Measurements from ENCODE around the gene NENF.
"Not testable (repeated sequence)": the region's sequence is repeated elsewhere in the genome, so short reads cannot be mapped to it uniquely, and the experiment has no call there.

The NENF gene

DNA sequence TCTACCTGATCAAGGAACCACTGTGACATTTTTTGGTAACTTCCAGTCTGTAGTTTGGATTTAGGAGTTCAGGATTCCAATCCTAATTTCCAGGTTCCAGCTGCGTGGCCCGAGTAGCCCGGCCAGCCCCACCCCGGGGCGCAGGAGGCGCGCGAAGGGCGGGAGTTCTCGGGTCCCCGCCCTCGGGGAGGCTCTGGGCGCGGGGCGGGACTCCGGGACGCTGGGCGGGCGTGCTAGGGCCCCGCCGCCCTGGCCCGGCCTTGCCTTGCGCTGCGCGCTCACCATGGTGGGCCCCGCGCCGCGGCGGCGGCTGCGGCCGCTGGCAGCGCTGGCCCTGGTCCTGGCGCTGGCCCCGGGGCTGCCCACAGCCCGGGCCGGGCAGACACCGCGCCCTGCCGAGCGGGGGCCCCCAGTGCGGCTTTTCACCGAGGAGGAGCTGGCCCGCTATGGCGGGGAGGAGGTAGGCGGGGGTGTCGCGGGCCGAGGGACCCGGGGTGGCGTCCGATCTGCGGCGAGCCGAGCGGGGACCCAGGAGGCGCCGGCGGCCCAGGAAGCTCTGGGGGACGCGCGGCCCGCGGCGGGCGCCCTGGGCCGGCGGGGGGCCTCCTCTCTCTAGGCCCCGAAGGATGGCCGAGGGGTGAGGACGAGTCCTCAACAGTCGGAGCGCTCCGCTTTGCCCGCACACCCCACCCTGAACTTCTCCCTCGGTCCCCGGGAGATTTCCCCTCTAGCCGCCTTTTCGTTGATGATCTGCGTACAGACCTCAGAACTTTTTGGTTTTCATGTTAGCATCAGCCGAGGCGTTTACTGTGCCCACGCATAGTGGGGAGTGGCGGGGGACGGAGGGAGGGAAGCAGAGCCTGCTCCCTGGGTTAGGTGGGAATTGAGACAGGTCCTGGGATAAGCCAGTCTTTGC lies at the start of gene NENF:
TSS of gene NENF (plus strand) at position 260 of the 916 bp plus-strand sequence. CDS start at position 284, 24 bp downstream.
- in situ Hi-C loops (cut with HindIII; ENCODE audit: low sequenced_read_pairs), result no loop called here

DNA sequence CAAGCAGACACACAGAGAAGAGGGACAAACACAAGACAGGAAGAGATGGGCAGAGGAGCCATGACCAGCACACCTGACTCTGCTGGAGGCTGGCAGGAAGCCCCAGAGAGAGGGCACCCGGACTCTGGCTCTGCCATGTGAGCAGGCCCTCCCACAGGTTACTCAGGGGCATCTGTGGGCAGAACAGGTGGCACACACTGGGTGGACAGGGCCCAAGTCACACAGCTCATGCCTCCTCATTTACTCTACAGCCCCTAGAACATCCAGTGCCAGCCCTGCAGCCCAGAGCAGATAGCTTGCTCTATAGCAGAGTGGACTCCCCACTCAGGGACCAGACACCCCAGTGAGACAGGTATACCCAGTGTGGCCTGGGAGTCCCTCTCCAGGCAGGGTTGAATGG lies 46.7 kb upstream of the NENF start:
- in situ Hi-C loops (cut with HindIII; ENCODE audit: low sequenced_read_pairs), result no loop called here

DNA sequence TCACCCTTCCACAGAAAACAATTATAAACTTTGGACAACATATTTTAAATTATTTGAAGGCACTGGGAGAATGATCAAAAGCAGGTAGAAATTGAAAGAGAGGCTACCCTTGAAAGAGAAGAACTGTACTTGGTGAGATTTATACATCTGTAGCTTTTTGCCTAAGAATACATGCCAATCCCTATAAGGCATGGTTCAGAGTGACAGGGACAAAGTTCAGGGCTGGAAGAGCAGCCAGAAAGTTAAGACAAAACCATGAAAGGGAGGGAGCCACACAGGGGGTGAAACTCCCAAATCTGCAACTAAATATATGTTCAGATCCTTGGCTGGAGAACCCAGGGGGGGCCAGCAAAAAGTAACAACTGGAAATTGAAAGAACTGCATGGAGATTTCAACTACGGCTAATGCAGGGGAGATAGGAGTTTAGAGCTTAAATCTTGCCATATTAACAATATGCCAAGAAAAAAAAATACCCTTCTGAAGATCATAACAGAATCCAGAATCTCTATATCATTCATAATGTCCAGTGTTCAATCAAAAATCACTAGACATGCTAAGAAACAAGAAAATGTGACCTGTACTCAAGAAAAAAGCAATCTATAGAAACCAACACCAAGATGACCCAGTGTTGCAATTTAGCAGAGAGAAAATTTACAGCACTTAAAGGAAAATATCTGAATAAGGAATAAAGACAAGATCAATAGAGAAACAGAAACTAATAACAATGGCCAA lies 43.6 kb upstream of the NENF start:
- in situ Hi-C loops (cut with HindIII; ENCODE audit: low sequenced_read_pairs), result no loop called here

GRCh38 chr1:212395678-212396437 lies 36.9 kb upstream of the NENF start:
- in situ Hi-C loops (cut with HindIII; ENCODE audit: low sequenced_read_pairs), result not testable (repeated sequence)

DNA sequence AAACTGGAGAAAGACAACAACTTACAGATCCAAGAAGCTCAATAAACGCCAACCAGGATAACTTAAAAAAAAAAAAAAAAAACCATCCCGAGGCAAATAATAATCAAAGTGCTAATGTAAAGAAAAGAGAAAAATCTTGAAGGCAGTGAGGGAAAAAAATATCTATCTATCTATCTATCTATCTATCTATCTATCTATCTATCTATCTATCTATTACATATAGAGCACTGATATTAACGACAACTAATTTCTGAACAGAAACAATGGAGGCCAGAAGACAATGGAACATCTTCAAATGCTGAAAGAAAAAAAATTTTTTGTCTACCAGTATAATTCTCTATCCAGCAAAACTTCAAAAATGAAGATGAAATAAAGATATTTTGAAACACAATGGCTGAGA lies 36.1 kb upstream of the NENF start:
- in situ Hi-C loops (cut with HindIII; ENCODE audit: low sequenced_read_pairs), result no loop called here

DNA sequence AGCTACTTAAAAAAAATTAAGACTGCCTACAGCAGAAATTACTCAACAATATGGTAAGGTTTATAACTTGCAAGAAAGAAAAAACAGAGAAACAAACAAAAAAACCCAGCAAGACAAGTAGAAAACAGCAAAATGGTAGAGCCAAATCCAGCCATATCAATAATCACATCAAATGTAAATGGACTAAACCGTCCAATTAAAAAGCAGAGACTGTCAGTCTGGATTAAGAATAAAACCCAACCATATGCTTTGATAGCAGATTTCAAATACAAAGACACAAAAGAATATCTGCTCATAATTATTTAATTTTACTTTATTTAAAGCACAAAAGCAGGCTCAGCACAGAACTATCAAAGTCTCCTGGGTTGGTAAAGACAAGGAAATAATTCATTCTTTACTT lies 35.5 kb upstream of the NENF start:
- in situ Hi-C loops (cut with HindIII; ENCODE audit: low sequenced_read_pairs), result no loop called here

DNA sequence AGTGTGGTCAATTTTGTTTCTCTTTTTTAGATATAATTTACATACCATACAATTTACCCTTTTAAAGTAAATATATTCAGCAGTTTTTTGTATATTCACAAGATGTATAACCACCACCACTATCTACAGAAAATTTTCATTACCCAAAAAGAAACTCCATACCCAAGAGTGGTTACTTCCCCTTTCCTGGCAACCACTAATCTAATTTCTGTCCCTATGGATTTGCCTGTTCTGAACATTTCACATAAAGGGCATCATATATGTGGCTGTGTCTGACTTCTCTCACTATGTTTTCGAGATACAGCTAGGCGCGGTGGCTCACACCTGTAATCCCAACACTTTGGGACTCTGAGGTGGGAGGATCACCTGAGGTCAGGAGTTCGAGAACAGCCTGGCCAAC lies 31.7 kb upstream of the NENF start:
- in situ Hi-C loops (cut with HindIII; ENCODE audit: low sequenced_read_pairs), result no loop called here

DNA sequence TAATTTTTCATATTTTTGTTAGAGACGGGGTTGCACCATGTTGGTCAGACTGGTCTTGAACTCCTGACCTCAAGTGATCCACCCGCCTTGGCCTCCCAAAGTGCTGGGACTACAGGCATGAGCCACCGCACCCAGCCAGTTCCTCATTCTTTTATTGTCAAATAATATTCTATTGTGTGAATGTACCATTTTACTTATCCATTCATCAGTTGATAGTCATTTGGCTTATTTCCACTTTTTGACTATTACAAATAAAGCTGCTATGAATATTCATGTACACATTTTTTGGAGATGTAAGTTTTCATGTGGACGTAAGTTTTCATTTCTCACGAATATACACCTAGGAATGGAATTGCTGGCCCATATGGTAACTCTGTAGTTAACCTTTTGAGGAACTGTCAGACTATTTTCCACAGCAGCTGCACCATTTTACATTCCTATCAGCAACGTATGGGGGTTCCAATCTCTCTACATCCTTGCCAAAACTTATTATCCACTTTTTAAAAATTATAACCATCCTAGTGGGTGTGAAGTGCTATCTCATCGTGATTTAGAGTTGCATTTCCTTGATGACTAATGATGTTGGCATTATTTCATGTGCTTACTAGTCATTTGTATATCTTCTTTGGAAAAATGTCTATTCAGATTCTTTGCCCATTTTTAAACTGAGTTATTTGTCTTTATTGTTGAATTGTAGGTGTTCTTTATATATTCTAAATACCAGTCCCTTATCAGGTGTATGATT lies 30.7 kb upstream of the NENF start:
- in situ Hi-C loops (cut with HindIII; ENCODE audit: low sequenced_read_pairs), result no loop called here

DNA sequence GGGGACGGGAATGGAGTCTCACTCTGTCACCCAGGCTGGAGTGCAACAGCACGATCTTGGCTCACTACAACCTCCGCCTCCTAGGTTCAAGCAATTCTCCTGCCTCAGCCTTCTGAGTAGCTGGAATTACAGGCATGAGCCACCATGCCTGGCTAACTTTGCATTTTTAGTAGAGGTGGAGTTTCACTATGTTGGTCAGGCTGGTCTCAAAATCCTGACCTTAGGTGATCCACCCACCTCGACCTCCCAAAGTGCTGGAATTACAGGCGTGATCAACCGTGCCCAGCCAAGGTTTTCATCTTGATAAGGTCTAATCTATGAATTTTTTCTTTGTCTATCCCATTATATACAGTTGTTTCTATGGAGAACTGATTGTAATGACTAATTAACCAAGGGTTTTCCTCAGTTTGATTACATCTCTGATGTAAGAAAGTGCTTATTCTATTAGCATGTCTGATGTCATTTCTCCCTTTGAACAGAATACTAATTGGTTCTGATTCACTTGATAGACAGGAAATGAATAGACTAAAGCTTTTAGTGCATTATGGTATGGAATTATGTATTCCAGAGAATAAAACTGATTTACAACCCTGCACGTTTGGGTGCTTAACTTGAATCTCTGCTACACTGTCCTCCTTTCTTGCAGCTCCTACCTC lies 29.9 kb upstream of the NENF start:
- in situ Hi-C loops (cut with HindIII; ENCODE audit: low sequenced_read_pairs), result no loop called here

GRCh38 chr1:212410231-212410820 lies 22.4 kb upstream of the NENF start:
- in situ Hi-C loops (cut with HindIII; ENCODE audit: low sequenced_read_pairs), result no loop called here

DNA sequence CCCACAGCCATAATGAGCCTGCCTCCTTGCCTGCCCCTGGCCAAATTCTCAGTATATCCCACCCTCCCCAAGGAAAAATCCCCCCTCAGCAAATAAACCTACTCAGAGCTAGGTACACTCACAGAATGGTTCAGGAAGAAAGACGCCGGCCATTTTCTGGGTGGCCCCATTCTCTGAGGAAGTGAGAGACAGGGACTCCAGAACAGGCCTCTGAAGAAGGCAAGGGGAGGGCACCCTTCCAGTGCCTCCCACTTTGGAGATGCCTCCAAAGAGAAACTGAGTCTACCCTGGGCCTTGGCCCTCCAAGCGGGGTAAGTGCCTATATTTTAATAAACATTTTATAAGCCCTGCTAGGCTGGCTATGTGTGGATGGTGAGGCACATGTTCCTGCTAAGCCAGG lies 20.3 kb upstream of the NENF start:
- in situ Hi-C loops (cut with HindIII; ENCODE audit: low sequenced_read_pairs), result no loop called here

DNA sequence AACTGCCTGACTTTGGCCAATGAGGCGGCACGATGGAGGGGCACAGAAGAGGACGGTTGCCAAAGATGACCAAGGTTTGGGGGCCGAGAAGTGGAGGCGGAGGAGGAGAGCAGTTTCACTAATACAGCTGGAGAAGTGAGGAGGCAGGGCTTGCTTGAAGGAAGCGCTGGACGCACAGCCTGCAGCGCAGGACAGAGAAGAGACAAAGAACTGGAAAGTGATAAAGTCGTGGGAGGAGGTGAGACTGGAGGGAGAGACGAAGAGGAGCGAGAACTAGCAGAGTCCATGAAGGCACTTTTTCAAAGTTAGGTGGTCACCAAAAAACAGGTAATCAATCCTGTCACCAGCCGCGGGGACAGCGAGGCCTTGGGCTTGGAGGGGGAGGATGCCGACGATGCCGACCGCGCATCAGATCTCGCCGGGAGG lies 18.8 kb upstream of the NENF start:
- in situ Hi-C loops (cut with HindIII; ENCODE audit: low sequenced_read_pairs), result no loop called here

DNA sequence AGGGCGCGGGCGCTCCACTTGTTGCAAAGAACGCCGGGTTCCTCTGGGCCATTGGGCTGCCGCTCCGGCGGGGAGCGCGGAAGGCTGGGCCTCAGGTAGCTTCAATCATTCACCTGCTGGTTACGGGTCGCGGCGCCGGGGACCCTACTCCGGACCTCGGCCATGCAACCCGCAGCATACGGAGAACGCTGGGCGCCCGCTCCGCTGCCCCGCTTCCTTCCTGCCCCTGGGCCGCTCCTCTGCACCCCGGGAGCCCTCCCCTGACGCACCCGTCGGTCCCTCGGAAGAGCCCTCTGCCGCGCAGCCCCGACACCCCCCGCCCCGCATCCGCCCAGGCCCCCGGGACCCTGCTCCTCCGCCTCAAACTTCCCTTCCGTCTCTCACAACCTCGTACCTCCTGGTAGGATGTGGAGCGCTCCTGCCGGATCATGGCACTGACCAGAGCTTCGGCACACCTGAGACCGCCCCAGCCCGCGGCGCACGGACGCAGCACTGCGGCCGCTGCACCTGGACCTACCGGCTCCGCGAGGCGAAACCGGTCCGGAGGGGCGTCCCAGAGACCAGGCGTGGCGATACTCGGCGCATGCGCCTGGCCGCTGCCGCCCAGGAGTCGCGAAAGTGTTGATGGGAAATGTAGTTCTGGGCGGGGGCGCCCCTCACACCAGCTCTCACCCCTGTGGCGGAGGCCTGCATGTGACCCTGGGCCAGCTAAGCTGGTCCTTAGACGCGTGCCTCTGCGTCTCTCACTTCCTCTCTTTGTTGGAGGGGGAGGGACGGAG lies 18.2 kb upstream of the NENF start, which contains the start of gene PACC1:
TSS of gene PACC1 (minus strand) at position 559 of the 779 bp plus-strand sequence. CDS start at position 430, 129 bp downstream.
- in situ Hi-C loops (cut with HindIII; ENCODE audit: low sequenced_read_pairs), result no loop called here

DNA sequence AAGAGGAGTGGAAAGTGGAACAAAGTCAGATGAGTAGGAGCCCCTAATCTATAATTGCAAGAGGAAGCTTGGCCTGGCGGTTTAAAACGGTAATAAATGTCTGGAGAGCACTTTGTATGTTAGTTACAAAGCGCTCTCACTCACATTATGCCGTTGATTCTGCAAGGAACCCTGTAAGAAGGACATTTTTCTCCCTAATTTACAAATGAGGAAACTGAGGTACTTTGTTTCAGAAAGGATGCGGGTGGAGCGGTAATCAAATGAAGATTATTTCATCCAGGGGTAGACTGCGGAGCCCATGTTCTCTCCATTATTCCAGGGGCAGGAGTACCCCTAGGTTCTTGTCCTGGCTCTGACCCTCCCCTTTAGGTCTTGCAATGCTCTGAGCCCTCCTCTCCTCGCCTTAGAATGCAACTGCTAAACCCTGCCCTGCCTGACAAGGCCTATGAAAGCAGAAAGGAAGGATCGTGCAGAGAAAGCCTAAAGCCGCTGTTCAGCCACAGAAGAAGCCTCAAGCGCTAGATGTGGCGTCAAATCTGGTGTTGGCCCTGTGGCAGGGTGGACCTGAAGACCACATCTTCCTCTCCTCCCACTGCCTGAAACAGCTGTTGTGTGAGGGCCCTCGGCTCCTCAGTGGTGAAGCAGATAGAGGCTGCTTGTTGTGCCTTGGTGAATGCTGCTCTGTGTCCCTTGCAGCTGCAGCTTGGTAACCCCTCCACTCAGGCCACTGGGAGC lies 17.4 kb upstream of the NENF start:
- in situ Hi-C loops (cut with HindIII; ENCODE audit: low sequenced_read_pairs), result no loop called here

DNA sequence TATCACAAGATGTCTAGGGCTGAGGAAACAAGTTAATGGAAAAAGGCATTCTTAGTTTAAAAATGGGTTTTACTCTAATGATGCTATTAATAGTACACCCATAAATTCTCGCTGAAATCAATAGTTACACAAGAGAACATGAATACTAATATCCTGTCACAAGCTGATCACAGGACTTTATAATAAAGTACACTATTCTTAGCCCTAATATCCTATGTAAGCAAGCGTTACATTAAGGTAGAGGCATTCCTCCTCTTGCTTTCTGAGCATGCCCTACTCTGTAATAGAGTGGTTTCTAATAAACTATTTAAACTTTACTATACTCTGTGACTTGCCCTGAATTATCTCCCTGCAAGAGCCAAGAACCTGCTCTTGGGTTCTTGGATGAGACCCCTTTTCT lies 11.6 kb upstream of the NENF start:
- in situ Hi-C loops (cut with HindIII; ENCODE audit: low sequenced_read_pairs), result no loop called here

DNA sequence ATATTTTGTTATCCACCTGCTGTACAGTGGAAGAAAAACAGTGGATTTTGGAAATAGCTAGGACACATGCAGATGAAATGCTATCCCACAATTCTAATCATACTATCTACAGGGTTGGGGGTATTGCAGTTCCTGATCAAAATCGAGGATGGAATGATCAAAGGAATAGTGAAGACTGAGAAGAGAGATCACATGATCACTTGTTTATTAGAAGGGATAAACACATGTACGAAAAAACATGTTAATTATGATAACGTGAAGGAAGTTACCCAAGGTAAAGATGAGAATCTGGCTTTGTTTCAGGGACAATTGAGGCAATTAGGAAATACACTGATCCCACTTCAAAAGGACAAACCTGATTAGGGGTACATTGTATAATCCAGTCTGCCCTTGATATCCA lies 8.8 kb upstream of the NENF start:
- in situ Hi-C loops (cut with HindIII; ENCODE audit: low sequenced_read_pairs), result no loop called here

DNA sequence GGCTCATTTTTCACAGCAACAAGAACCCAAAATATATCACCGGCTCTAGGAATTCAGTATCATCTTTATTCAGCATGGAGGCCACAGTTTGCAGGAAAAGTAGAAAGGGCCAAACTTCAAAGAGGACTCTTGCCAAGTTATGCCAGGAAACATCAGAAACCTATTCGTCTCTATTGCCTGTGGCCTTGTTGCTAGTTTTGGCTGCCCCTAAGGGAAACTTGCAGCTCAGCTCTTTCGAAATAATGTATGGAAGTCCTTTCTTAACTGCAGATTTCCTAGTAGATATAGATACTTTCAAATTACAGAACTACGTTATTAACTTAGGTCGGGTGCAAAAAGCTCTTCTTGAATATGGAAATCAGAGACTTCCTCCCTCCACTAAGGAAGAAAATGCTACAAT lies 4.2 kb upstream of the NENF start:
- in situ Hi-C loops (cut with HindIII; ENCODE audit: low sequenced_read_pairs), result no loop called here

DNA sequence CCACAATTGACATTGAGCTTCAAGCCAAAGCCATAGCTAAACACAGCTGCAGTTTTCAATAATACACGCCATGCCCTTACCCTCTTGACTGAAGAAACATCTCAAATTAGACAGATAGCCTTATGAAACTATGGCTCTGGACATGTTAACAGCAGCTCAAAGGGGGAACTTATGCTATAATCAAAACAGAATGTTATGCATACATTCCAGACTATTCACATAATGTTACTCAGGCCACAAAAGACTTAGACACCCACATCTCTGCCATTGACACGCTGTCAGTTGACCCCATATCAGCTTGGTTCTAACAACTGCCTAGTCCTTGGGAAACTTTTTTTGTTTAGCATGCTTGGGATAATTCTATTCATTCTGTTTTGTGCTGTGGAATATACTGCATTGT lies 2.3 kb upstream of the NENF start:
- in situ Hi-C loops (cut with HindIII; ENCODE audit: low sequenced_read_pairs), result no loop called here
